Keratinocyte (primary cell): ENCODE measurements around the gene DHX36.

Experiments
- EZH2 ChIP-seq: IDR thresholded peaks from one replicate; pipeline ENCODE4 v1.6.1; 2012; ENCODE audit warnings: inconsistent platforms, mild to moderate bottlenecking, low read length, moderate library complexity
- TF ChIP-seq, protein P1 (sequence below), 3 experiments: IDR thresholded peaks in 1 of 3; conservative IDR thresholded peaks in 1 of 3; optimal IDR thresholded peaks in 1 of 3; 2 replicates in 2 of 3; 3 replicates in 1 of 3; pipeline versions ENCODE3 to v1.5.1; 2011; ENCODE audit warnings: low read length in 3 of 3, mild to moderate bottlenecking in 3 of 3, moderate library complexity in 2 of 3, control low read depth in 1 of 3, inconsistent platforms in 1 of 3; ENCODE audit not compliant: insufficient read depth in 2 of 3; ENCODE audit errors: extremely low read depth in 1 of 3

DNA sequence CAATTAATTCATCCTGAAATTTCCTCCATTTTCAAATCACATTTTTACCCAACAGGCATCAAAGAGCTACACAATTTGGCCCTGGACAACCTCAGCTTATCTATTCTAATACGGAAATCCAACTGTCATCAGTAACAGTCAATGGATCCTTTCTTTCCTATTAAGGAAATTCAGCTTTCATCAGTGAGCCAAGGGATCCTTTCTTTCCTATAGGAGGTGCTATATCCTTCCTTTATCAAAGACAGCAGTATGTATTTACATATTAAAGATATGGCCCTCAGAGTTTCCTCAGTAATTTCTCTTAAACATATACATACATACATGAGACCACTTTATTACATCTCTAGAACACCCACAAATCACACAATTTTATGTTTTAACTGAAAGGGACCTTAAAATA is 10.1 kb downstream of the DHX36 start:
- TF ChIP-seq, protein P1, sequence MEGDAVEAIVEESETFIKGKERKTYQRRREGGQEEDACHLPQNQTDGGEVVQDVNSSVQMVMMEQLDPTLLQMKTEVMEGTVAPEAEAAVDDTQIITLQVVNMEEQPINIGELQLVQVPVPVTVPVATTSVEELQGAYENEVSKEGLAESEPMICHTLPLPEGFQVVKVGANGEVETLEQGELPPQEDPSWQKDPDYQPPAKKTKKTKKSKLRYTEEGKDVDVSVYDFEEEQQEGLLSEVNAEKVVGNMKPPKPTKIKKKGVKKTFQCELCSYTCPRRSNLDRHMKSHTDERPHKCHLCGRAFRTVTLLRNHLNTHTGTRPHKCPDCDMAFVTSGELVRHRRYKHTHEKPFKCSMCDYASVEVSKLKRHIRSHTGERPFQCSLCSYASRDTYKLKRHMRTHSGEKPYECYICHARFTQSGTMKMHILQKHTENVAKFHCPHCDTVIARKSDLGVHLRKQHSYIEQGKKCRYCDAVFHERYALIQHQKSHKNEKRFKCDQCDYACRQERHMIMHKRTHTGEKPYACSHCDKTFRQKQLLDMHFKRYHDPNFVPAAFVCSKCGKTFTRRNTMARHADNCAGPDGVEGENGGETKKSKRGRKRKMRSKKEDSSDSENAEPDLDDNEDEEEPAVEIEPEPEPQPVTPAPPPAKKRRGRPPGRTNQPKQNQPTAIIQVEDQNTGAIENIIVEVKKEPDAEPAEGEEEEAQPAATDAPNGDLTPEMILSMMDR (optimal IDR thresholded peaks at IDR 0.05 in 1 of 3, IDR thresholded peaks at IDR 0.05 in 1 of 3, conservative IDR thresholded peaks at IDR 0.05 in 1 of 3; ENCODE audit: extremely low read depth in 1 of 3, insufficient read depth in 2 of 3, low read length in 3 of 3): no peak
- TF ChIP-seq EZH2: no peak
